Islet of Langerhans (tissue), 1 donor: ENCODE measurements around the gene LETM1.

Source experiments
- FAIRE-seq: peaks from one replicate; lab custom pipeline; 2011; peaks lifted over from hg19 to GRCh38; lab: Jason Lieb, UNC

Gene LETM1

GRCh38 chr4:1775731-1776500 lies 80.0 kb downstream of the LETM1 start:
- FAIRE-seq, result no peak

DNA sequence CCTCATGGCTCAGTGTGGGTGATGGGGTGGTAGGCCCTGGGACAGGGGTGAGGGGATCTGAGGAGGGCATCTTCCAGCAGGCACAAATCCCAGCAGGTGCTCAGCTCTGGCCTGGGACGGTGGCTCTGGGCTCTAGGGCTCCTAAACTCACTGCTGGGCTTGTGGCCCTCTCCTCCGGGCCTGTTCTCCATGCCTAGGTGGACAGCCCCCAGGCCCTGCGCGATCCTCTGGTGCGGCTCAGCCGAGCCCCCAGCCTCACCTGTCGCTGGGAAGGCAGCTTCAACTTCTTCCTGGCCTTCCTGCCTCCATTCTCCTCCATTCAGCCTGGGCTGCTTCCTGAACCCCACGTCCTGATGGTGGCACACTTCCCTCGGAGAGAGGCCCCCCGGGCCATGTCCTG lies 82.2 kb downstream of the LETM1 start:
- no peak for FAIRE-seq

DNA sequence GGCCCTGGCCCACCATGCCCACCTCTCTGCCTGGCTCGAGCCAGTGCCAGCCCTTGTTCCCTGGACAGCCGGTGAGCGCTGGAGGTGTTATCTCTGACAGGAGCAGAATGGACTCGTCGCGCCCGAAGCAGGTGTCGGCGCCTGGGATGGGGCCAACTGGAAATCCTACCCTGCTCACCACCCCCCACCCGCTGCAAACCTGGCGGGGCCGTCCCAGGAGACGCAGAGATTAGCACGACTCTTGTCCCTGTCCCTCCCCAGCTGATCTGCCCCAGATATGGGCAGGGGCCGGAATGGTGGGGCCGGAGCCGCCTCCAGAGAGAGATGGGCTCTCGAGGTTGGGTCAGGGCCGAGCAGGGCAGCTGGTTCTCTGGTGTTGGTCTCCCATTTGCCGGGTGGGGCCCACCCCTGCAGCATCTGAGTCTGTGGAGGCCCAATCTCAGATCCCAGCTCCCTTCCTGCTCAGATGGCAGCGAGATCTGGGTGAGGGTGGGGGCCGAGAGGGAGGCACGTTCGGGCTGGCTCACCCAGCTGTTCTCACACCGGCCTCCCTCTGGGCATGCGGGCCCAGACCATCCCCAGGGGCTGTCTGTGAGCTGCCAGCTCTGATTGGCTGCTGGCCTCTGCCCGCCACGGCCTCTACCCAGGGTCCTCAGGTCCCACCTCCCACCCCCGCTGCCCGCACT lies 83.0 kb downstream of the LETM1 start:
- FAIRE-seq, result no peak

DNA sequence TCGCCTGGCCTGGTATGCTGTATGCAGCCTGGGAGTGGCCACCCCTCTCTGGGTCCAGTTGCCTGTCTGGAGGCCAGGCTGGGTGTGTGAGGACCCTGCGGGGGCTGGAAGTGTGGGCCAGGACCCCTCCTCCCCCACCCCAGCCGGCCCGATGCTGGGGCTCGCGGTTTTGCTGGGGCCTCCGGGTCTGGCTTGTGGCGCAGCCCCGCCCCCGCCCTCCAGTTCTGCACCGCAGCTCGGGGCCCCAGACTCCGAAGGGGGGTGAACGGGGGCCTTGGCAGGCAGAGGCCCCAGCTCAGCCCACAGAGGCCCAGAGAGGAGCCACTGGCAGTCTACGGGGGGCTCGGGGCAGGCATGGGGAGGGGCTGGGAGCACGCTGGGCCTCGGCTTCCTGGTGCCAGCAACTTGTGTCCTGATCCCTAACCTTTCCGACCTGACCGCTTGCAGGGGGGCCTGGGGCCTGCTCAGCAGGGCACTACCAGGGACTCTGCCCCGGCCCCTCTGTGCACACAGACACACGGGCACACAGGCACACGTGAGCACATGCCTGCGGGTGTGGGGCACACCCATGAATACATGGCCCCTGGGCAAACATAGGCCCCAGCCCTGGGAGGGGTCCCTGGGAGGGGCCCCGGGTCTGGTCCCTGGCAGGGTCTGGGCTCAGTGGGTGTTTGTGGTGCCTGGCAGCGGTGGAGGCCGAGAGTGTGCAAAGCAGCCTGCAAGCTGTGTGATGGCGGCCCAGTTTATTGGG lies 84.2 kb downstream of the LETM1 start:
- FAIRE-seq, result no peak

GRCh38 chr4:1770791-1771231 lies 85.1 kb downstream of the LETM1 start:
- FAIRE-seq, result no peak

GRCh38 chr4:1770245-1770644 lies 85.7 kb downstream of the LETM1 start:
- FAIRE-seq, result no peak

DNA sequence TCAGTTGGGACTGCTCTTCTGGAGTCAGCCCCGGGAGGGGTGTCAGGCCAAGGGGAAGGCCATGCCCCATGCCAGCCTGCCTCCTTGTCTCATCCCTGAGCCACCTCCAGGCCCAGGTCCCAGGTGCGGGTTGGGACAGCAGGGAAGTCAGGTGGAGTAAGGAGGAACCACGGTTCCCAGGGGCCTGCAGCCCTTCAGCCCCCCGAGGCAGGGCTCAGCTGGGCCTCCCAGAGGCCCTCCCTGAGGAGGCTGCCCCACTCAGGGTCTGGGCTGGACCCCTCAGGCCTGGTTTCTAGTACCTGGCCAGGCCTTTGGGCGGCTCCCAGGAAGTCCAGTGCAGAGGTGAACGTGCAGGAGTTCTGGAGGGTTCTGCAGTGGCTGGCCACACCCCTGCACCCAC lies 86.3 kb downstream of the LETM1 start:
- FAIRE-seq, result no peak

DNA sequence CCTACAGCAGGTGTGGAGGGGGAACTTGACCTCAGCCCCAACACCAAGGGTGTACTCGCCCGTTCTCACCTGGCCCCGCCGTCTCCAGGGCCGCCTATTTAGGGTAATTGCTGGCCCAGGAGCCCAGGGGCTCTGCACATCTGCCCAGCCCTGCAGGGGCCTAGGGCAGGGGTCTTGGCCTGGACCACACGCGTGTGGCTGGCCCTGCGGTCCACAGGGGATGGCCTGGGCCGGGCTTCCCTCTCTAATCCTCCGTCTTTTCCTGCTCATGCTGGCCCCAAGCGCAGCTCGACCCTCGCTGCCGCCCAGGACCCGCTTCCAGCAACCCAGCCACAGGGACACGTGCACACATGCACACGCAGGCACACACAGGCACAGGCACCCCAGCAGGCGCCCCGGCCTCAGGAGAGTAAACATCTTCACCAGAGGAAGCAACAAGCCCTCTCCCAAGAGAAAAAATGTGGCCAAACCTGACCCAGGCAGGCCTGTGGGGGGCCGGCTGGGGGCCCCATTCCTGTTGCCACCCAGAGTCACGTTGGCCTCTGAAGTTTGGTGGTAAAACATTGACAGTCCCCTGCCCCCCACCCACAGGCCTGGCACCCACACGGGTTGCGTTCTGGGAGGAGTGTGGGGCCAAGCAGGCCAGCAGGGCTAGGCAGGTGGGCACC lies 87.5 kb downstream of the LETM1 start:
- no peak for FAIRE-seq

DNA sequence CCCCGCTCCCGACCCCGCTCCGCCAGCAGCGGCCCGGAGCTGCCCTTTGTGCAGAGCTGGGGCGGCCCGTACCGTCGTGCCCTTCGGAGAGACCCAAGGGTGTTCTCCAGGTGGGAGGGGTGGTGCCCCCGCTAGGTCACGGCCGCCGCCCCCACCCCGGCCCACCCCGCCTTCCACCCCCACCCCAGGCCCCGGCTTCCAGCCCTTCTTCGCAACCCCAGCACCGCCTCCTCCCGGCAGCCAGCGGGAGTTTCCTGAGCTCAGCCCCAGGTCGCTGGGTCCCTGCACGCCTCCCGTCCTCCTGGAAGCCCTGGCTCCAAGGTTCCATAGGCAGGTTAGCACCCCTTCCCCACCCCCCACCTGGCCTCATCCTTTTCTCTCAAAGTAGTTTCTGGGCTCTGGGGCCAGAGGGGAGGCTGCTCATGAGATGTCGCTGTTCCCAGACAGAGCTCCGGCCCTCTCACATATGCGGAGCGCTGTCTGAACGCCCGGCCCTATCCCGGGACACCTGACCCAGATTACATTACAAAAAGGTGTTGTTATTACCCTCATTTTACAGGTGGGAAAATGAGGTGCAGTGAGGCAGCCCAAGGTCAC lies 88.1 kb downstream of the LETM1 start:
- FAIRE-seq, result no peak

- FAIRE-seq, result no peak
Observed at GRCh38 chr4:1767061-1767769, 88.7 kb downstream of the LETM1 start.

GRCh38 chr4:1766106-1767060 lies 89.6 kb downstream of the LETM1 start:
- FAIRE-seq, result no peak

DNA sequence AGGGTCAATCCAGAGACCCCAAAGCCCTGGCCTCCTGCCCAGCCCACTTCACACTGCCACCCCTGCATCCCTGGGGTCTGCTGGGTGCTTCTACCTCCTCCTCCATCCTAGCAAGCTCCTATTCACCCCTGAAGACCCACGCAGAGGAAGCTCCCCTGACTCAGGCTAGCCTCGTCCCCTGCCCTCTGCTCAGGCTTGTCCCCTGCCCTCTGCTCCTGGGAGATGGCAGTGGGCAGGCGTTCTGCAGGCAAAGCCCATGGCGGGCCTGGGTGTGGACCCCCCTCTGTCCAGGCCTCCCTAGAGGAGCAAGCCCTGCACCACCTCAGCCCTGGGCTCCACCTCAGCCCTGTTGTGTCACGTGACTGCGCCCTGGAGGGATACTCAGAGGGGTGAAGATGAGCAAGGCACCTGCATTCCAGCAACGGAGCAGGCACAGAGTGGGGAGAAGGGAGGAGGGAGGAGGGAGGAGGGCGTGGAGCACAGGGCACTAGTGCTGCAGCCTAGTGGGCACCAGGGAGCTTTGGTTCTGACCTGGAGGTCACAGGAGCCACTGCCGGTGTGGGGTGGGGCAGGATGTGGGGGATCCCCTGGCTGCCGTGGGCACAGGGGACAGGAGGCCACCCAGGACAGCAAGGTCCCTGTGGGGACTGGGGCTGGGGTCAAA lies 90.4 kb downstream of the LETM1 start:
- no peak for FAIRE-seq

DNA sequence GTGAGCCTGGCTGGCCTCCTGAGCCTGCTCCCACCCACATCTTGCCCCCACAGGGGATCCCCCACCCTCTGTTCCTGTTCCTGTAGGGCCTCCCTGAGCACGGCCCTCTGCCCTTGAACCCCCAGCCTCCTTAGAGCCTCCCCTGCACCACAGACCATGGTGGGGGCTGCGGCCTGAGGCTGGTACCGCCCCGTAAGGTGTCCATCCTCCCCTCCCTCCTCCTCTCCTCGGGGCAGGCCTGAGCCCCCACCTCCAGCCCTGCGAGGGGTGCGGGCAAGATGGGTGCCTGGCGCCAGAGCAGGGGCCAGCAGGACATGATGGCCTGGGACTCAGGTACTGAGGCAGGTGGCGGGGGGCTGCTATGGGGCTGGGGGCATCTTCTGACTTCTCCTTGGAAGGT lies 91.3 kb downstream of the LETM1 start:
- FAIRE-seq, result no peak

DNA sequence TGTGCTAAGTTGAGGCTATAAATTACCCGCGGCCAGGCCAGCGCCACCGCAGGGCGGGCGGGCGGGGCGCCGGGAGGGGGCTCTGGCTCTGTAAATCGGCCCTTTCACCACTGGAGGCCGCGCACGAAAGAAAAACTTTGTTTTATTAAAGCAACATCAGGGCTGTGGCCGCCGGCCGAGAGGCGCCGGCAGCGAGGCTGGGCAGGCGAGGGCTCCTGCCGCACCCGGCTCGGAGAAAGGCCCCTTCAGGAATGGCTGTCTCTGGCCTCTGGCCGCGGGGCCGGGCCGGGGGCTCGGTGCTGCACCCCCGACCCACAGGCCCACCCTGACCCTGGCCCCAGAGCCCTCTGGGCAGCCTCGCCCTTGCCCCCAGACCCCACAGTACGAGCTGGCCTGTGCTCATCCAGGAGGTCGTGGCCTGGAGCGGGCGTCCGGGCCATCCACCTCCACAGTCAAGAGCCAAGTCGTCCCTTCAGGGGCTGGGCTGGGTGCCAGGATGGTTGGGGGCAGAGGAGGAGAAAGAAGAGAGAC lies 92.3 kb downstream of the LETM1 start:
- no peak for FAIRE-seq

DNA sequence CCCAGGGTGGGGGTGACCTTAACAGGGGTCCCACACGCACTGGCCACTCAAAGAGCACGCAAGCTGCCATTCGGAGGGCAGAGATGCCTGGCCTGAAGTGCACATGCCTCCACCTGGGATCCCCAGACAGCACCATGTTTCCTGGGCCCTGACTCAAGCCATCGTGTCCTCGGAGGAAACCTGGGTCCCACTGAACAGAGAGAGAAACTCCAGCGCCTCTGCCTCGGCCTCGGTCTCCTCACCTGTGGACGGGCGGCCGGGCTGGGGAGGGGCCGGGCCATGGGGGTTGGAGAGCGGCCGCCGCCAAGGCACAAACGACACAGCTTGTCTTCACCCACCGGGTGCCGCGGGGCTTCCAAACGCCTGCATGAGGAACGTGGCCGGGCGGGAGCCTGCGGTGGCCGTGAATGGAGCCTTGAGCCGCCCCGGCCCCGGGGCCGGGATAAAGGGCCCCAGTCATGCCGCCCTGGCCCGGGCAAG lies 92.8 kb downstream of the LETM1 start:
- FAIRE-seq, result no peak

DNA sequence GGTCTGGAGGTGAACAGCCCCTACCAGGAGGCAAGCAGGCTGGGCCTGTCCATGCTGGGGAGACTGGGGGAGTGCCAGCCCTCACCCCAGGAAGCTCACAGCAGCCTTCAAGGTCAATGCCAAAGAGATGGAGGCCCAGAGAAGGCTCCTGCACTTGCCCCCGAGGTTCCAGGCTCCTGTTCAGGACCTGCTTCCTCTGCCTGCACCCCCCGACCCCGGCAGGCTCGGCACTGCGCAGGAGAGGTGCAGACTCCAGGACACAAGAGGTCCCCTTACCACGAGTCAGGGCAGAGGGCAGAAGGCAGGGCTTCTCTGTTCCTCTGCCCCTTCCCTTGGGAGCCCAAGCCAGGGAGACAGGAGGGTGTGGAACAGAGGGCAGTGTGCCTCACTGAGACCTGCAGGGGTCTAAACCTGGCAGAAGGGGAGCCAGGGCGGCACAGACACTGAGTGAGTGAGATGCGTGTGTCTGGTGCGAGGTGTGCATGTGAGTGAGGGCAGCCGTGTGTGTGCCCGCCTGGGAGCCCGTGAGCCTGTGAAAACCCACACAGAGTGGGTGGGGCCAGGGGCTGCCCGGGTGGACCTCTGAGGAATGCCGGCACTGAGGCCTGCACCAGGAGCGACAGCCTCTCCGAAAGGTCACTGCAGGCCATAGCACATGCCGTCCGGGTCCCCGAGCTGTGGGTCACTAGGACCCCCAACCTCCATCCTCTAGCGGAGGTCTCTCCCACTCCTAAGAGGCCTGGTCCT lies 93.5 kb downstream of the LETM1 start:
- FAIRE-seq, result no peak
